SK-N-SH (cell line): ENCODE measurements around the gene MDK. TPM values are rescaled to one million over a fixed set of nuclear protein-coding genes. Genes with fewer than 3 reads are reported as not detected.

Source experiments
- CHD2 ChIP-seq: fragments of 150-350 bp; IDR thresholded peaks from 2 replicates; pipeline ENCODE4 v1.6.1; 2018; ENCODE audit warnings: low read length; ENCODE audit not compliant: partially characterized antibody
- ELF1 ChIP-seq: IDR thresholded peaks from 2 replicates; pipeline ENCODE4 v1.4.0; 2012
- EZH2phosphoT487 ChIP-seq: fragments of 200-600 bp; sonication (generic); IDR thresholded peaks from 2 replicates; pipeline ENCODE4 v1.6.1; 2017; ENCODE audit warnings: low read depth, mixed run types, mild to moderate bottlenecking, antibody characterized with exemption, moderate library complexity, borderline replicate concordance
- FOSL2 ChIP-seq: IDR thresholded peaks from 2 replicates; pipeline ENCODE4 v1.4.0; 2012; ENCODE audit warnings: low read depth, mild to moderate bottlenecking, moderate library complexity, borderline replicate concordance
- GATA2 ChIP-seq: sonication (generic); formaldehyde crosslinking; IDR thresholded peaks from 2 replicates; pipeline ENCODE4 v1.5.0; 2020; ENCODE audit warnings: mild to moderate bottlenecking, missing genetic modification reagents
- IRF3 ChIP-seq: fragments of 150-350 bp; IDR thresholded peaks from 2 replicates; pipeline ENCODE4 v1.6.1; 2016; ENCODE audit warnings: mild to moderate bottlenecking, low read depth, low read length
- MEF2A ChIP-seq: IDR thresholded peaks from 2 replicates; pipeline ENCODE4 v1.4.0; 2012; ENCODE audit warnings: low read depth, borderline replicate concordance
- MXI1 ChIP-seq: IDR thresholded peaks from 2 replicates; pipeline ENCODE4 v1.6.1; 2012; ENCODE audit warnings: mild to moderate bottlenecking, low read depth, low read length, improper control_type of control experiment
- NRF1 ChIP-seq: IDR thresholded peaks from 2 replicates; pipeline ENCODE4 v1.6.1; 2012; ENCODE audit warnings: low read depth, mild to moderate bottlenecking, low read length
- RAD21 ChIP-seq: IDR thresholded peaks from 2 replicates; pipeline ENCODE4 v1.6.1; 2012; ENCODE audit warnings: mild to moderate bottlenecking, low read length
- RCOR1 ChIP-seq: fragments of 150-350 bp; IDR thresholded peaks from 2 replicates; pipeline ENCODE4 v1.6.1; 2017; ENCODE audit warnings: antibody characterized with exemption, low read length
- REST ChIP-seq: IDR thresholded peaks from 2 replicates; pipeline ENCODE4 v1.6.1; 2012; ENCODE audit warnings: mild to moderate bottlenecking, low read depth, low read length, moderate library complexity
- TAF1 ChIP-seq: IDR thresholded peaks from 2 replicates; pipeline ENCODE4 v1.6.1; 2012; ENCODE audit warnings: low read depth, mild to moderate bottlenecking, low read length, moderate library complexity, borderline replicate concordance
- polyA plus RNA-seq, 3 experiments: library from polyadenylated mRNA; depleted of rRNA; stranded (reverse); fragments of >200 nt; gene quantifications; 2 replicates each; pipeline ENCODE4 v1.2.3, GENCODE V29; 2012
- TF ChIP-seq, protein P1 (sequence below): IDR thresholded peaks from 2 replicates; pipeline ENCODE4 v1.4.0; 2012; ENCODE audit warnings: low read depth, borderline replicate concordance

MDK gene
- polyA plus RNA-seq, 1 of the 3 experiments (the other 2 are of a cell fraction) = 2,395 TPM

GRCh38 chr11:46380340-46381047, 975 bp upstream of the MDK start (continued):
- TF ChIP-seq REST (no peak), MXI1 (no peak; the same call in none of the 2 replicates), RAD21 (no peak), RCOR1 (no peak), ELF1 (no peak; the same call in 1 of the 2 replicates), FOSL2 (0 out of 2 replicates have a peak, but pooled peaks have one; percentile 7), NRF1 (no peak), IRF3 (no peak), EZH2phosphoT487 (no peak), CHD2 (peak; percentile 46), TAF1 (no peak; the same call in 1 of the 2 replicates), MEF2A (no peak), GATA2 (CRISPR knock-in tag) (no peak)
- TF ChIP-seq, protein P1, sequence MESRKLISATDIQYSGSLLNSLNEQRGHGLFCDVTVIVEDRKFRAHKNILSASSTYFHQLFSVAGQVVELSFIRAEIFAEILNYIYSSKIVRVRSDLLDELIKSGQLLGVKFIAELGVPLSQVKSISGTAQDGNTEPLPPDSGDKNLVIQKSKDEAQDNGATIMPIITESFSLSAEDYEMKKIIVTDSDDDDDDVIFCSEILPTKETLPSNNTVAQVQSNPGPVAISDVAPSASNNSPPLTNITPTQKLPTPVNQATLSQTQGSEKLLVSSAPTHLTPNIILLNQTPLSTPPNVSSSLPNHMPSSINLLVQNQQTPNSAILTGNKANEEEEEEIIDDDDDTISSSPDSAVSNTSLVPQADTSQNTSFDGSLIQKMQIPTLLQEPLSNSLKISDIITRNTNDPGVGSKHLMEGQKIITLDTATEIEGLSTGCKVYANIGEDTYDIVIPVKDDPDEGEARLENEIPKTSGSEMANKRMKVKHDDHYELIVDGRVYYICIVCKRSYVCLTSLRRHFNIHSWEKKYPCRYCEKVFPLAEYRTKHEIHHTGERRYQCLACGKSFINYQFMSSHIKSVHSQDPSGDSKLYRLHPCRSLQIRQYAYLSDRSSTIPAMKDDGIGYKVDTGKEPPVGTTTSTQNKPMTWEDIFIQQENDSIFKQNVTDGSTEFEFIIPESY = 0 out of 2 replicates have a peak, but pooled peaks have one; percentile 11
